CMK (cell line): ENCODE measurements around the gene CCDC9B.

Source experiments
- DNase-seq: peaks from one replicate; pipeline ENCODE4 v3.0.0-alpha.2; 2010; ENCODE audit warnings: low read depth

Gene CCDC9B

GRCh38 chr15:40329804-40330203 lies 10.9 kb downstream of the CCDC9B start:
- no peak for DNase-seq

- no peak for DNase-seq
Measured at GRCh38 chr15:40328751-40329150, 12.0 kb downstream of the CCDC9B start.

- DNase-seq = no peak
Measured at GRCh38 chr15:40328176-40328575, 12.6 kb downstream of the CCDC9B start.

GRCh38 chr15:40327457-40327856 lies 13.3 kb downstream of the CCDC9B start:
- no peak for DNase-seq

GRCh38 chr15:40325700-40326099 lies 15.0 kb downstream of the CCDC9B start:
- DNase-seq = no peak

GRCh38 chr15:40325188-40325587 lies 15.6 kb downstream of the CCDC9B start:
- DNase-seq = no peak

- no peak for DNase-seq
Measured at GRCh38 chr15:40323953-40324937, 16.5 kb downstream of the CCDC9B start.

- DNase-seq = peak; percentile 85
Measured at GRCh38 chr15:40323239-40323952, 17.3 kb downstream of the CCDC9B start, which contains the start of gene INAFM2. INAFM2 (plus strand) TSS chr15:40323692; CDS start chr15:40324056, 364 bp downstream.

- no peak for DNase-seq
Measured at GRCh38 chr15:40322531-40323238, 18.1 kb downstream of the CCDC9B start.

- DNase-seq = no peak
Measured at GRCh38 chr15:40320931-40321371, 19.8 kb downstream of the CCDC9B start.

- no peak for DNase-seq
Measured at GRCh38 chr15:40320409-40320808, 20.3 kb downstream of the CCDC9B start.

GRCh38 chr15:40317580-40317979 lies 23.2 kb downstream of the CCDC9B start:
- DNase-seq = no peak

GRCh38 chr15:40316931-40317330 lies 23.8 kb downstream of the CCDC9B start:
- DNase-seq = no peak

GRCh38 chr15:40314723-40315276 lies 25.9 kb downstream of the CCDC9B start:
- DNase-seq = no peak

GRCh38 chr15:40313531-40314398 lies 27.0 kb downstream of the CCDC9B start:
- no peak for DNase-seq

GRCh38 chr15:40312370-40313158 lies 28.2 kb downstream of the CCDC9B start:
- DNase-seq = no peak

GRCh38 chr15:40310993-40311392 lies 29.7 kb downstream of the CCDC9B start:
- no peak for DNase-seq

GRCh38 chr15:40310001-40310959 lies 30.5 kb downstream of the CCDC9B start:
- DNase-seq = peak; percentile 71

GRCh38 chr15:40309344-40309862 lies 31.3 kb downstream of the CCDC9B start:
- DNase-seq = no peak
